Rectal smooth muscle tissue (tissue), 1 donor: ENCODE data around the gene IL21.
"Not testable (repeated sequence)": the region's sequence is repeated elsewhere in the genome, so short reads cannot be mapped to it uniquely, and the experiment has no call there.

Experiments
- H3K27ac ChIP-seq: one replicate; pipeline ENCODE4 v1.7.0; 2013; ENCODE audit warnings: low read depth, low read length, inconsistent platforms
- H3K27me3 ChIP-seq: one replicate; pipeline ENCODE4 v1.7.0; 2013; ENCODE audit warnings: low read length; ENCODE audit not compliant: control insufficient read depth, insufficient read depth
- H3K36me3 ChIP-seq: one replicate; pipeline ENCODE4 v1.7.0; 2013; ENCODE audit warnings: low read length; ENCODE audit not compliant: control insufficient read depth, insufficient read depth
- H3K4me1 ChIP-seq: one replicate; pipeline ENCODE4 v1.7.0; 2013; ENCODE audit warnings: low read length; ENCODE audit not compliant: control insufficient read depth, insufficient read depth
- H3K4me3 ChIP-seq: one replicate; pipeline ENCODE4 v1.7.0; 2013; ENCODE audit warnings: low read length
- H3K9ac ChIP-seq: one replicate; pipeline ENCODE4 v1.7.0; 2013; ENCODE audit warnings: low read length

The IL21 gene

DNA sequence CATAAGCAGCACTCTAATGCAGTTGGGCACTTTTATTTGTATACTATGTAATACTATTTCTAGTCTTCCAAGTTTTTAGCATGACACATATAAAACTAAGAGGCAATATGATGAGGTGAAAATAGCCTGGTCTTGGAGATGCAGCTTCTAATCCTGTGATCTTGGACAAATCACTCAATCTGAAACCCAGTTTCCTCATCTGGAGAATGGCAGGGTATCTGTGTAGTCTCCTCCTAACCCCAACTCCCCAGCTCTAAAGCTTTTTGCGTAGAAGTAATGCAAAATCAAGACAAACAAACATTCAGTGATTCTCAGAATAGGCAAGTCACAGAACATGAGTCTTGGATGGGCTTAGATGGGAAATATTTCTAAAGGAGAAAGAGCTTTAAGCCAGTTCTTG lies 36.7 kb upstream of the IL21 start:
- no peak overlapping the region for H3K9ac ChIP-seq
- H3K27me3 ChIP-seq, result no peaks in the 10 kb centered on the region
- H3K36me3 ChIP-seq, result no peaks in the 10 kb centered on the region
- no peak overlapping the region for H3K4me3 ChIP-seq
- no peaks in the 10 kb centered on the region for H3K4me1 ChIP-seq
- no peak overlapping the region for H3K27ac ChIP-seq

- not testable (repeated sequence) for H3K27me3 ChIP-seq, H3K36me3 ChIP-seq, H3K27ac ChIP-seq, H3K4me1 ChIP-seq, H3K9ac ChIP-seq, H3K4me3 ChIP-seq
Observed at GRCh38 chr4:122656583-122656982, 35.7 kb upstream of the IL21 start.

- Histone ChIP-seq H3K4me1 (no peaks in the 10 kb centered on the region), H3K27ac (no peak overlapping the region), H3K4me3 (no peak overlapping the region), H3K9ac (no peak overlapping the region), H3K27me3 (no peaks in the 10 kb centered on the region), H3K36me3 (no peaks in the 10 kb centered on the region)
Observed at GRCh38 chr4:122652379-122652778, 31.5 kb upstream of the IL21 start.

- H3K36me3 ChIP-seq, result no peaks in the 10 kb centered on the region
- H3K27ac ChIP-seq, result no peak overlapping the region
- no peak overlapping the region for H3K4me3 ChIP-seq
- H3K4me1 ChIP-seq, result no peaks in the 10 kb centered on the region
- H3K9ac ChIP-seq, result no peak overlapping the region
- no peaks in the 10 kb centered on the region for H3K27me3 ChIP-seq
Observed at GRCh38 chr4:122650148-122650547, 29.3 kb upstream of the IL21 start.

GRCh38 chr4:122647656-122648055 lies 26.8 kb upstream of the IL21 start:
- no peak overlapping the region for H3K9ac ChIP-seq
- H3K27me3 ChIP-seq, result no peaks in the 10 kb centered on the region
- H3K4me1 ChIP-seq, result no peaks in the 10 kb centered on the region
- H3K4me3 ChIP-seq, result no peak overlapping the region
- H3K36me3 ChIP-seq, result no peaks in the 10 kb centered on the region
- H3K27ac ChIP-seq, result no peak overlapping the region

GRCh38 chr4:122643257-122643656 lies 22.4 kb upstream of the IL21 start:
- H3K27me3 ChIP-seq, result no peaks in the 10 kb centered on the region
- no peaks in the 10 kb centered on the region for H3K36me3 ChIP-seq
- H3K4me3 ChIP-seq, result no peak overlapping the region

GRCh38 chr4:122639181-122639580 lies 18.3 kb upstream of the IL21 start:
- Histone ChIP-seq H3K4me3 (no peak overlapping the region), H3K9ac (no peak overlapping the region), H3K36me3 (no peaks in the 10 kb centered on the region), H3K27me3 (no peaks in the 10 kb centered on the region), H3K27ac (no peak overlapping the region), H3K4me1 (no peaks in the 10 kb centered on the region)

More at GRCh38 chr4:122643257-122643656, 22.4 kb upstream of the IL21 start:
- no peak overlapping the region for H3K27ac ChIP-seq
- no peaks in the 10 kb centered on the region for H3K4me1 ChIP-seq
- no peak overlapping the region for H3K9ac ChIP-seq

DNA sequence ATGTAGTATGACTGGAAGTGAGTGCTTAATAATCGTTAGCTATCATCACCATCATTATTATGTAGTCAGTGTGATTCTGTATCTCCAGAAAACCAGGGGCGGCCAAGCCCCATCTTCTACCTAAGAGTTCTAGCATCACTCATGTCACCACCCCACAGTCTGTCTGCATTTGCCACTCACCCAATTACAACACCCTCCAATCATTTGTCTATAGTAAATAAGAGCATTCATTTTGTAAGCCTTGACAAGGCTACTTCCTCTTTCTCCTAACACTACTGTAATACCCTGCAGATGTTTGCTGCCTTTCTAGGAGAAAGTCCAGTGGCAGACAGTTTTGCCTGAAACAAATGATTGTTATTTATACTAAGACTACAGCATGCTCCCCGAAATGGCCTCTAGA lies 15.8 kb upstream of the IL21 start:
- H3K27ac ChIP-seq, result no peak overlapping the region
- H3K9ac ChIP-seq, result no peak overlapping the region
- H3K36me3 ChIP-seq, result no peaks in the 10 kb centered on the region
- H3K4me3 ChIP-seq, result no peak overlapping the region
- no peaks in the 10 kb centered on the region for H3K27me3 ChIP-seq
- no peaks in the 10 kb centered on the region for H3K4me1 ChIP-seq

DNA sequence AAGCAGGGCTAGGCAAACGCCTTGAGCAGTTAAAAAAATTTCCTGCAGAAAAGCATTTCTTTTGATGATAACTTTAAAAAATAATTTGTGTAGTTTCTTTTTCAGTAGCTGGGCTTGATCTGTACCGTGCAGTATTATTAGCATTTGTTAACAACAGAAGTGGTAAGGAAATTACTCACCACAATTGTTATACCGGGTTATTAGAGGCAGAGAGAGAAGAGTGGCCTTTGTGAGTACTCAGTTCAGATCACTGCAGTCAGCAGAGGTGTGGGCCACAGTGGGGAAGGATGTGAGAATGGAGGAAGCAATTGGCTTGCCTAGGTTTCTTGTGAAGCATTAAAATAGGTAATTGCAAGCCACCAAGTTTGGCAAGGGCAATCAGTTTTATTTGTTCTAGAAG lies 14.3 kb upstream of the IL21 start:
- Histone ChIP-seq H3K36me3 (no peaks in the 10 kb centered on the region), H3K4me3 (no peak overlapping the region), H3K27ac (no peak overlapping the region), H3K27me3 (no peaks in the 10 kb centered on the region), H3K9ac (no peak overlapping the region), H3K4me1 (no peaks in the 10 kb centered on the region)

- Histone ChIP-seq H3K9ac (no peak overlapping the region), H3K27ac (no peak overlapping the region), H3K4me3 (no peak overlapping the region), H3K36me3 (no peaks in the 10 kb centered on the region), H3K4me1 (no peaks in the 10 kb centered on the region), H3K27me3 (no peaks in the 10 kb centered on the region)
Observed at GRCh38 chr4:122633211-122633610, 12.3 kb upstream of the IL21 start.

DNA sequence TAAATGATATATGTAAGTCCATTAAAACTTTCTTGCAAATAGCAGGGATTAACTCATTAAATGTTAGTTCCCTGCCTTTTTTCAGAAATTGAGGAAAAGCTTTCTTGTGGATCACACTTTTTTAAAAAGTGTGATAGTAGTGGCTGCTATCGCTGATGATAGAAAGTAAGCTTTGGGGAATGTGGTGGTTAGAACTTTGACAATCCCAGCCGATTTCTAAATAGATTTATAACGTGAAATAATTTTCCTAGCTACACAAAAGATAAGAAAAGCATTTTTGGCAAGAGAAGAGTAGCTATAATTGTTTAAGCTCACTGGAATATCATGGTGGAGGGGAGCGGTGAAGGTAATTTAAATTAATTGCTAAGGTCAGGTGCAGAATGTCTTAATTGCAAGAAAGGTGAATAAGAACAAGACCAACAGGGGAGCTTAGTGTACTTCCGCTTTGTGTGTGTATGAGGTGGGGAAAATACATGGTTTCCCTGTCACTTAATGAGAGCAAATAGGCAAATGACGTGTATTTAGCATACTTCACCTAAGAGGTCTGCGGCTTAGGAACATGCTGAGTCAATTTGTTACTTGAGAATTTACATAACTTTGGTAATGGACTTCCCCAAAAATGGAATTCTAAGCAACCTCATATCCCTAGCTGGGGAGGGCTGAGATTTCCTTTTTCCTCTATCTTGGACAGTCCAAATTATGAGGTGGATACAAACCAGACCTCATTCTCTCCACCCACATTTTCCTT lies 11.7 kb upstream of the IL21 start:
- Histone ChIP-seq H3K4me1 (no peaks in the 10 kb centered on the region), H3K9ac (no peak overlapping the region), H3K27ac (no peak overlapping the region)

GRCh38 chr4:122625156-122625555 lies 4.3 kb upstream of the IL21 start:
- Histone ChIP-seq H3K4me1 (no peaks in the 10 kb centered on the region), H3K9ac (no peak overlapping the region), H3K4me3 (no peak overlapping the region), H3K36me3 (no peaks in the 10 kb centered on the region), H3K27me3 (no peaks in the 10 kb centered on the region), H3K27ac (no peak overlapping the region)

More for the DNA sequence above, 11.7 kb upstream of the IL21 start:
- Histone ChIP-seq H3K27me3 (no peaks in the 10 kb centered on the region), H3K4me3 (no peak overlapping the region), H3K36me3 (no peaks in the 10 kb centered on the region)

- no peaks in the 10 kb centered on the region for H3K36me3 ChIP-seq
- H3K27ac ChIP-seq, result no peak overlapping the region
- H3K9ac ChIP-seq, result no peak overlapping the region
- no peaks in the 10 kb centered on the region for H3K27me3 ChIP-seq
- H3K4me1 ChIP-seq, result no peaks in the 10 kb centered on the region
- no peak overlapping the region for H3K4me3 ChIP-seq
Observed at GRCh38 chr4:122624205-122624604, 3.3 kb upstream of the IL21 start.
